GM23248 (cell line): ENCODE results near the gene AK8. TPM values are rescaled to one million over a fixed set of nuclear protein-coding genes. Genes with fewer than 3 reads are reported as not detected.

Source experiments
- DNase-seq: peaks from one replicate; pipeline ENCODE4 v3.0.0-alpha.2; 2015
- H2AFZ ChIP-seq: fragments of 200-600 bp; sonication (generic); 2 replicates; pipeline ENCODE4 v1.6.1; 2016; ENCODE audit warnings: antibody characterized with exemption
- H3F3A ChIP-seq: fragments of 200-600 bp; sonication (generic); 2 replicates; pipeline ENCODE4 v1.6.1; 2016; ENCODE audit warnings: mild to moderate bottlenecking, antibody characterized with exemption, mixed run types; ENCODE audit not compliant: insufficient read depth
- H3K27ac ChIP-seq: fragments of 200-600 bp; sonication (generic); 2 replicates; pipeline ENCODE4 v1.5.1; 2016; ENCODE audit warnings: mild to moderate bottlenecking
- H3K27me3 ChIP-seq: fragments of 200-600 bp; sonication (generic); replicated peaks from 2 replicates; pipeline ENCODE4 v1.6.1; 2016; ENCODE audit warnings: mild to moderate bottlenecking; ENCODE audit not compliant: insufficient read depth
- H3K36me3 ChIP-seq: fragments of 200-600 bp; sonication (generic); 2 replicates; pipeline ENCODE4 v1.6.1; 2016; ENCODE audit warnings: low read depth, mild to moderate bottlenecking
- H3K4me1 ChIP-seq: fragments of 200-600 bp; sonication (generic); 2 replicates; pipeline ENCODE4 v1.6.1; 2016; ENCODE audit warnings: mild to moderate bottlenecking; ENCODE audit not compliant: insufficient read depth
- H3K4me2 ChIP-seq: fragments of 200-600 bp; sonication (generic); one replicate; pipeline ENCODE4 v1.6.1; 2016; ENCODE audit warnings: mild to moderate bottlenecking; ENCODE audit not compliant: unreplicated experiment
- H3K4me3 ChIP-seq: fragments of 200-600 bp; sonication (generic); 2 replicates; pipeline ENCODE4 v1.5.1; 2016; ENCODE audit warnings: mild to moderate bottlenecking
- H3K79me2 ChIP-seq: fragments of 200-600 bp; sonication (generic); 2 replicates; pipeline ENCODE4 v1.6.1; 2016; ENCODE audit warnings: mild to moderate bottlenecking; ENCODE audit not compliant: insufficient read depth
- H3K9ac ChIP-seq: fragments of 200-600 bp; sonication (generic); 2 replicates; pipeline ENCODE4 v1.6.1; 2016; ENCODE audit warnings: mild to moderate bottlenecking
- H3K9me2 ChIP-seq: fragments of 200-600 bp; sonication (generic); 2 replicates; pipeline ENCODE4 v1.6.1; 2016; ENCODE audit warnings: mixed run types, mild to moderate bottlenecking, moderate library complexity; ENCODE audit not compliant: insufficient read depth
- H3K9me3 ChIP-seq: fragments of 200-600 bp; sonication (generic); one replicate; pipeline ENCODE4 v1.6.1; 2017; ENCODE audit warnings: low read depth
- H4K20me1 ChIP-seq: fragments of 200-600 bp; sonication (generic); 2 replicates; pipeline ENCODE4 v1.6.0; 2016; ENCODE audit not compliant: insufficient read depth
- EZH2 ChIP-seq: fragments of 200-600 bp; sonication (generic); IDR thresholded peaks from 2 replicates; pipeline ENCODE4 v1.6.1; 2018; ENCODE audit warnings: antibody characterized with exemption, mild to moderate bottlenecking; ENCODE audit not compliant: insufficient read depth, poor library complexity, severe bottlenecking
- EZH2phosphoT487 ChIP-seq: fragments of 200-600 bp; sonication (generic); IDR thresholded peaks from 2 replicates; pipeline ENCODE4 v1.6.1; 2018; ENCODE audit warnings: antibody characterized with exemption, moderate library complexity, mild to moderate bottlenecking, low read depth; ENCODE audit not compliant: insufficient read depth
- WGBS, 2 experiments: methylation state at CpG; one replicate each; pipeline ENCODE4 v1.1.6; 2015 to 2017; ENCODE audit warnings: low lambda C conversion rate in 2 of 2, low coverage in 1 of 2; ENCODE audit errors: missing lambda C conversion rate in 2 of 2; 5-methylcytosine and 5-hydroxymethylcytosine counted together
- in situ Hi-C: fragments of 300-500 bp; cut with MboI; formaldehyde crosslinking; loops from 2 replicates; pipeline ENCODE4 v1.15.0; 2020
- polyA plus RNA-seq: library from polyadenylated mRNA; unstranded; fragments of >200 nt; fragmentation: Nextera tagmentation; extraction: Ambion mirVana; gene quantifications from 2 replicates; pipeline ENCODE4 v1.2.1, GENCODE V29; 2016
- total RNA-seq: library from RNA; depleted of rRNA; stranded (reverse); fragments of >200 nt; shearing (Covaris generic); gene quantifications from 2 replicates; pipeline ENCODE4 v1.2.3, GENCODE V29; 2014

The AK8 gene
- total and polyA plus RNA-seq, 2 experiments from 2014 or later: 0.32 to 0.89 TPM

- 38 to 39% methylated on average over 16 to 17 of the region's 17 CpGs for WGBS, 2 experiments
- in situ Hi-C loops: no loop called here
- peaks cover 46% of the 10 kb centered on the region for H3K27me3 ChIP-seq
Observed at GRCh38 chr9:132742821-132743311, 135.2 kb downstream of the AK8 start.

GRCh38 chr9:132740526-132741309 is 137.4 kb downstream of the AK8 start:
- H3K9ac ChIP-seq: no peak overlapping the region
- no peaks in the 10 kb centered on the region for H3F3A ChIP-seq
- H2AFZ ChIP-seq: no peak overlapping the region
- H3K4me2 ChIP-seq: no peak overlapping the region
- DNase-seq: no peak
- H3K4me3 ChIP-seq: no peak overlapping the region
- H3K9me3 ChIP-seq: no peaks in the 10 kb centered on the region
- in situ Hi-C loops: no loop called here
- H3K79me2 ChIP-seq: no peaks in the 10 kb centered on the region
- TF ChIP-seq EZH2phosphoT487 (no peak), EZH2 (no peak)
- no peaks in the 10 kb centered on the region for H4K20me1 ChIP-seq
- H3K4me1 ChIP-seq: no peaks in the 10 kb centered on the region
- WGBS, 2 experiments: 48 to 57% methylated on average over 15 of the region's 15 CpGs
- H3K9me2 ChIP-seq: no peaks in the 10 kb centered on the region
- peaks cover 44% of the 10 kb centered on the region for H3K27me3 ChIP-seq
- H3K27ac ChIP-seq: no peak overlapping the region
- H3K36me3 ChIP-seq: no peaks in the 10 kb centered on the region

More at GRCh38 chr9:132742821-132743311, 135.2 kb downstream of the AK8 start:
- Histone ChIP-seq H3K27ac (no peak overlapping the region), H3K4me2 (no peak overlapping the region), H2AFZ (no peak overlapping the region), H3K9ac (no peak overlapping the region), H3K4me3 (no peak overlapping the region), H3K79me2 (no peaks in the 10 kb centered on the region), H3K9me2 (no peaks in the 10 kb centered on the region), H3F3A (no peaks in the 10 kb centered on the region), H3K4me1 (no peaks in the 10 kb centered on the region), H4K20me1 (no peaks in the 10 kb centered on the region), H3K9me3 (no peaks in the 10 kb centered on the region), H3K36me3 (no peaks in the 10 kb centered on the region)
- TF ChIP-seq EZH2phosphoT487 (no peak), EZH2 (no peak)
- DNase-seq: no peak

- Histone ChIP-seq H3F3A (no peaks in the 10 kb centered on the region), H3K9me3 (no peaks in the 10 kb centered on the region), H3K4me2 (no peak overlapping the region), H3K27me3 (peaks cover 35% of the 10 kb centered on the region), H3K4me1 (no peaks in the 10 kb centered on the region), H3K36me3 (no peaks in the 10 kb centered on the region), H3K4me3 (no peak overlapping the region), H3K9ac (no peak overlapping the region), H3K79me2 (no peaks in the 10 kb centered on the region), H4K20me1 (no peaks in the 10 kb centered on the region), H3K27ac (no peak overlapping the region), H2AFZ (no peak overlapping the region), H3K9me2 (no peaks in the 10 kb centered on the region)
- in situ Hi-C loops: no loop called here
- no peak for TF ChIP-seq EZH2phosphoT487
- no peak for TF ChIP-seq EZH2
- DNase-seq: no peak
- WGBS, 2 experiments: 72 to 79% methylated on average over 9 of the region's 9 CpGs
Observed at GRCh38 chr9:132739710-132740310, 138.3 kb downstream of the AK8 start.

- H3K79me2 ChIP-seq: no peaks in the 10 kb centered on the region
- H3K4me2 ChIP-seq: no peak overlapping the region
- H3K4me3 ChIP-seq: no peak overlapping the region
- TF ChIP-seq EZH2 (no peak), EZH2phosphoT487 (no peak)
- peaks cover 24% of the 10 kb centered on the region for H3K27me3 ChIP-seq
- in situ Hi-C loops: no loop called here
- H3K27ac ChIP-seq: no peak overlapping the region
- 10 to 12% methylated on average over 22 of the region's 22 CpGs for WGBS, 2 experiments
- H3K9me3 ChIP-seq: no peaks in the 10 kb centered on the region
- DNase-seq: peak; percentile 36
- no peaks in the 10 kb centered on the region for H3F3A ChIP-seq
- H3K9ac ChIP-seq: no peak overlapping the region
- H3K9me2 ChIP-seq: no peaks in the 10 kb centered on the region
- peak overlapping the region; percentile 57 for H2AFZ ChIP-seq
- H4K20me1 ChIP-seq: no peaks in the 10 kb centered on the region
- no peaks in the 10 kb centered on the region for H3K36me3 ChIP-seq
- no peaks in the 10 kb centered on the region for H3K4me1 ChIP-seq
Observed at GRCh38 chr9:132733260-132733815, 144.7 kb downstream of the AK8 start.
